NCI-H1436 (cell line): ENCODE results near the gene PARVA.
"Not testable (repeated sequence)": the region's sequence is repeated elsewhere in the genome, so short reads cannot be mapped to it uniquely, and the experiment has no call there.

Source experiments
- DNase-seq: peaks from one replicate; lab custom pipeline; 2025; lab: John Stamatoyannopoulos, UW

PARVA gene, protein sequence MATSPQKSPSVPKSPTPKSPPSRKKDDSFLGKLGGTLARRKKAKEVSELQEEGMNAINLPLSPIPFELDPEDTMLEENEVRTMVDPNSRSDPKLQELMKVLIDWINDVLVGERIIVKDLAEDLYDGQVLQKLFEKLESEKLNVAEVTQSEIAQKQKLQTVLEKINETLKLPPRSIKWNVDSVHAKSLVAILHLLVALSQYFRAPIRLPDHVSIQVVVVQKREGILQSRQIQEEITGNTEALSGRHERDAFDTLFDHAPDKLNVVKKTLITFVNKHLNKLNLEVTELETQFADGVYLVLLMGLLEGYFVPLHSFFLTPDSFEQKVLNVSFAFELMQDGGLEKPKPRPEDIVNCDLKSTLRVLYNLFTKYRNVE

DNA sequence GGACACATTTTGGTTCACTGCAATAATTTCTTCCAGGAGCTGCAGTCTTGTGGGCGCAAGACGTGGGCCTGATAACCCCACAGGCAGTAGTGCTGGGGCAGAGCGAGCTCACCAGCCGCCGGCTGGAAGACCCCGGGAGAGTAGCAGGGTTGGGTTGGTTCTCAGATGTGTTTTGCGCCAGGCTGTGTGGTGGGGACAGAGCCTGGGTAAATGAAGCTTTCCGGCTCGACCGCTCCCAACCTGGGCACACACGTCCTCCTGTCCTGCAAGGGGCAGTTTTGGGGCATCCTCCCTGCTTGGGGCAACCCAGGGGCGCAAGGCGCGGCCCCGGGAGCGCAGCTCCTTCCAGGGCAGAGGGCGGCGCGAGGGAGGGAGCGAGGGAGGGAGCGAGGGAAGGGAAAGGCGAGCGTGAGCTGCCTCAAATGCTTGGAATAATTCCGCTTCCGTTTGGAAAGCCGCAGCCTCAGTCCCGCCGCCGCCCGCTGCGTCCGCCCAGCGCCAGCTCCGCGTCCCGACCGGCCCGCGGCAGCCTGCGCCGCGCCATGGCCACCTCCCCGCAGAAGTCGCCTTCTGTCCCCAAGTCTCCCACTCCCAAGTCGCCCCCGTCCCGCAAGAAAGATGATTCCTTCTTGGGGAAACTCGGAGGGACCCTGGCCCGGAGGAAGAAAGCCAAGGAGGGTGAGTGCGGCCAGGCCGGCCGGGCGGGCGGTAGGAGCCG, at the start of gene PARVA:
Gene PARVA (plus strand): TSS at position 466 of the 718 bp plus-strand sequence. CDS start 77 bp downstream, at position 543.
- DNase-seq: no peak

DNA sequence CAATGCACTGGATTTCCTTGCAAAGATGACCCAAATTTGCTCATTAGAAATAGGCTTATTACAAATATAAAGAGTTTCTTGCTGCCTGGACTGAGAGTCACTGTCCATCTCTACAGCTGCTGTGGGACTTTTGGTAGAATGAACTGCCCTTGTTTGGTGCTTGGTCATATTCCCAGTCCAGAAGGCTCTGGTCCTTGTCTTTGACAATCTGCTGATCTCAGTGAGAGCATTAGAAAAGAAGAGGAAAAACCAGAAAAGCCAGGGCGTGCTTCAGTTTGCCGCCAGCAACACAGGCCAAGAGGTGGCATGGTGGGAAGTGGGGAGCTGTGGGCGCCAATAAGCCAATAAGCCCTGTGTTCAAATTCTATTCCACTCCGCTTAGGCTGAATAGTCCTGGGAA, 48.2 kb upstream of the PARVA start:
- DNase-seq: no peak

DNA sequence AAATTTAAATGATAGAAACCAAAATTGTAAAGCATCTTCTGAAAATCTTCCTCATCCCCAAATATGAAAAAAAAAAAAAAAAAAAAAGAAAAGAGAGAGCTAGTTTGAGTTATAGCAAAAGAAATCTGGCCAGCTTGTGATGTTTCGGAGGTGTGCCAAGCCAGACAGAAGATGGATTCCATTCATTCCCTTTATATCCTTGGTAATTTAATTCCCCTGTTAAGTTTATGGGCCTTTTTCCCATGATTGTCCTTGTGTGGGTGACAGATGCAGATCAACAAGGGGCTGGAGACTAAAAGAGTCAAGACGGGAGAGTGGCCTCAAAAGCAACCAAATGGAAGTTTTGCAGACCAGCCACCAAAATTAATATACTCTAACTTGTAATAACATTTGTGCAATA, 47.6 kb upstream of the PARVA start:
- no peak for DNase-seq

DNA sequence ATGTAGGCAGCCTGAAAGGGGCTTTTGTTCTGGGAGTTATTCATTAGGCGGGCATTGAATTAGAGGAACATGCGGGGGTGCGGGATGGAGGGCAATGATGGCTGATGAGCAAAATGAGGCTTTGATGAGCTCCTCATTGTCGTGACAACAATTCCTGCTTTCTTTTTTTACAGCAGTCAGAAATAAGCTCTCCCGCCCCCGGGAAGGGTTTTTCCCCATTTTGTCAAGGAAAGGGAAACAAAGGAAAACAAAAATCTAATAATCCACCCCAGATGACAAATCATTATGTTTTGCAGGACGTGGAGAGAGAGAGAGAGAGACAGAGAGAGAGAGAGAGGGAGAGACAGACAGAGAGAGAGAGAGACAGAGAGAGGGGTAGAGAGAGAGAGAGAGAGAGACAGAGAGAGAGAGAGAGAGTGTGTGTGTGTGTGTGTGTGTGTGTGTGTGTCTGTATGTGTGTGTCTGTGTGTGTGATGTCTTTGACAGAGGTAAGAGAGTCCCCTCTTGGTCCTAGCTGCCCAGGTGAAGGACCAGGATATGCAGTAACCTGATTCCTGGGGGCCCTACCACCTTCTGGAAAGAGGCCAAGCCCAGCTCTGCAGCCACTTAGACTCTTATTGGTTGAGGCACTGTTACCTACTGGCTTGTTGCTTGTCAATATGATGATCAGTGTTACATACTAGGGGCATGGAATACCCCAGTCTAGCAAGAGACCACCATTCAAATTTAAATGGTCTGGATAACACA, 46.7 kb upstream of the PARVA start:
- DNase-seq: peak; percentile 60

DNA sequence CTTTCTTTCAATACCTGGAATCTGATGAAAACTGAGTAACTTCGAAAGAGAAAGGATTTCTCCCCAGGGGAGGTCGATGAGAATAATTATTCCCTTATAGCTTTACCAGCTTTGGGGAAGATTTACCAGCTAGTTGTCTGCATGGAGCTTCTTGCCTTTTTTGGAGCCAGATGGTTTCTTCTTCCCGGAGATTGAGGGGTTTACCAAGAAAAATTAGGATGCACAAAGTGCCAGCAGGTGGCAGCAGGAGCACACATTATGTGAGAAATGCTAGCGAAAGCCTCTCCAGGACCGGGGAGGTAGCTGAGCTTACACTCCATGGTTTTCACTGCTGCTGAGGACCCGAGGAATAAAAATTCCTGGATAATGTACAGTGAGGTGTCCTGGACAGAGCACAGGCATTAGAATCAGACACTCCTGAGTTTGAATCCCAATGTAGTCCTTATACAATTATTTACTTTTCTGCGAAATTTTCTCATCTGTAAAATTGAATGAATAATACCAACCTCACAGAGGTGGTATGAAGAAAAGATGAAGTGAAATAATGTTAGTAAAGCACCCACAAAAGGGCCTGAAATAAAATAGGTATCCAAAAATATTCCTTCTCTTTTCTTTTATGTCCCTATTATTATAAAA, 46.0 kb upstream of the PARVA start:
- peak; percentile 85 for DNase-seq

DNA sequence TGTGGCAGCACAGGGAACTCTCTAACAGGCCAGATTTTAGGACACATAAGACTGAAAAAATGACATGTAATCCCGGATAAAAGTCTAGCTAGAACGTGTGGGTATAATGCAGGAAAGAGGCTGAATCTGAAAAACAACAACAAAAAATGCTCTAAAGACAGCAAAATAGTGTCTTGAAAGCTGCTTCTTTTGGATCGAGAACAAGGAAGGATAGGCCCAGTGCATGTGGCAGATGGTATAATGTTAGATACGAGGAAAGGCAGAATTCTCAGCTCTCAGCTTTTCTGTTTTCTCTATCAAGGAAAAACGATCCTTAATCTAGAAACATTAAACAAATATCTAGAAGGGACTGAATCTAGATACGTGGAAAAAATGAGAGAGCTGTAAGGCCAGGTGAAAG, 33.8 kb upstream of the PARVA start:
- no peak for DNase-seq

DNA sequence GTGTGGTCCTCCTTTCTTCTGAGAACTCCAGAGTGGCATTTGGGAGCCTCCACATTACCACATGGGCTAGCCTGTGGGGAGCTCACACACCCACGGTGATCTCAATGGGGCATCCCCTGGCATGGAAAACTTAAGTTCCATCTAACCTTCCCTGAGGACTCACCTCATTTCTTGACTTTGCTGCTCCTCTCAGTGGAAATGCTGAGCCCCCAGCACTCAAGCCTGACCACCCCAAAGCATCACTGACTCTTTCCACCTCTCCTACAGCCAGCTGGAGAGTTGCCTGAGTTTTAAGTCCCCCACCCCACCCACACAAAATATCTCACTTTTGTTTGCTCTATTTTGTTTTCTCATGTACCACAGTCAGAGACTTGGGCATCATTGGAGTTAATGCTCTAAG, 23.8 kb upstream of the PARVA start:
- DNase-seq: no peak

DNA sequence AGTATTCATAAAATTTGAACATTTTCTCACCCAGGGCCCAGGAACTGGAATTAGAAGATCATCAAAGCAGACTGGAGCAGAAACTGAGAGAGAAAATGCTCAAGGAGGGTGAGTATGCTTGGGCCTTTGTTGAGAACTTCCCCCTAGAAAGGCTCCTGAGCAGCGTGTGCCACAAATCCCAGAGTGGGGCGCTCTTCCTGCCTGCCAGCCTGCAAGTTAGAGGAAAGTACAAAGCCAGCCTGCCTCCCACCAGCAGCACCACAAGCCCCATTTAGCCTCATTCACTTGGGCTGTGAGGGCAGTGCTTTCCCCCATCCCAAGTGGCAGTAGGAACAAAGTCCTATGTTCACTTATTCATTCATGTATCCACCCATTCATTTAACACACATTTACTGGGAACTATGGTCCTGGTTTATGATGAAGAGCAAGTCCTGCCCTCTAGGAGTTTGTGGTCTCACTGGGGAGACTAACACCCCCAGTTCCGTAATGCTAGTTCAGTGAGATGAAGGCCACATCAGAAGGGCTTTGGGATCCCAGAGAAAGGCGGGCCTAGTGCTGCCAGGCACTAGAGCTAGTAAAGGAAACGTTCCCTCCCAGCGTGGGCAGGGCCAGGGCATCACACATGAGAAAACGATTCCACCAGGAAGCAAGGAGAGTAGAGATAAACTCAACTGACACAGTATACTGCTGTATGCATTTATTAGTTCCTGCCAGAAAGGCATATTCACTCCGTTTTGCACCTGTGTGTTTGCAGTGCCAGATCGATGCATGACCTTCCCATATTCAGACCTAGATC, 22.4 kb upstream of the PARVA start:
- no peak for DNase-seq

DNA sequence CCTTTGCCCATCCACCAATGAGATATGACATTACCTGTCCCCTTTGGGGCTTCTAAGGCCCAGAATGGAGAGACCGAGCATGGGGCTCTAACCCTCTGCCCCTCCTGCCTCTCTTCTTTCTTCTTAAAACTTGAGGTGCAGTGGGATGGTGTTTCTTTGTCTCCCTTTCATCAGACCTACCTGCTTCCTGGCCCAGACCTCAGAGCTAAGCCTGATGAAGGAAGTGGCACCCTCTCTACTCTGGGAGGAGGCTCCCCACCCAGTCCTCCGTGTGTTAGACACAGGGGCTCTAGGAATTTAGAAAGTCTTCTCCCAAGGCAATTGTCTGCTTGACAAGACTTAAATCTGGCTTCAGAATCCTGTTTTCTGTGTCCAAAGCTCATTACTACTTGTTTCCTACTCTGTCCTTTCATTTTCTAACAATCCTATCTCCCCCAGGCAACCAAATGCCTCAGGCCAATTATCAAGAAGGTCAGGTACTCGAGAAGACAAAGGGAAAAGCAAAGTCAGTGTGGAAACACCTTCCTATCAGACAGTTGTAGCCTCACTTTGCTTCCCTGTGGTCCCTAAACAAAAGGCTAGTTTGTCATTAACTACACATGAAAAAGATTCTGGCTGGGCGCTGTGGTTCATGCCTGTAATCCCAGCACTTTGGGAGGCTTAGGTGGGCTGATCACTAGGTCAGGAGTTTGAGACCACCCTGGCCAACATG, 20.3 kb upstream of the PARVA start:
- no peak for DNase-seq

DNA sequence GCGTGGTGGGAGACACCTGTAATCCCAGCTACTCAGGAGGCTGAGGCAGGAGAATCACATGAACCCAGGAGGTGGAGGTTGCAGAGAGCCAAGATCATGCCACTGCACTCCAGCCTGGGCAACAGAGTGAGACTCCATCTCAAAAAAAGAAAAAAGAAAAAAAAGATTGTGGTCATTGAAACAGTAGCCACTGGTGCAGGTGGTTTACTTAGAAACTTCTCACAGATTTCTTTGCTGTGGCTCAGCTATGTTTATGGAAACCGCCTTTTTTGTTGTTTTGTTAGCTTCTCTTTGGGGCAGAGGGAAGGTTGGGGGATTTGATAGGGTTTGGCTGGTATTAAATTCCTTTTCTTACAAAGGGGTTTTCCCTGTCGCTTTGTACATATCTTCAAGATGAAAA, 19.7 kb upstream of the PARVA start:
- DNase-seq: not testable (repeated sequence)

DNA sequence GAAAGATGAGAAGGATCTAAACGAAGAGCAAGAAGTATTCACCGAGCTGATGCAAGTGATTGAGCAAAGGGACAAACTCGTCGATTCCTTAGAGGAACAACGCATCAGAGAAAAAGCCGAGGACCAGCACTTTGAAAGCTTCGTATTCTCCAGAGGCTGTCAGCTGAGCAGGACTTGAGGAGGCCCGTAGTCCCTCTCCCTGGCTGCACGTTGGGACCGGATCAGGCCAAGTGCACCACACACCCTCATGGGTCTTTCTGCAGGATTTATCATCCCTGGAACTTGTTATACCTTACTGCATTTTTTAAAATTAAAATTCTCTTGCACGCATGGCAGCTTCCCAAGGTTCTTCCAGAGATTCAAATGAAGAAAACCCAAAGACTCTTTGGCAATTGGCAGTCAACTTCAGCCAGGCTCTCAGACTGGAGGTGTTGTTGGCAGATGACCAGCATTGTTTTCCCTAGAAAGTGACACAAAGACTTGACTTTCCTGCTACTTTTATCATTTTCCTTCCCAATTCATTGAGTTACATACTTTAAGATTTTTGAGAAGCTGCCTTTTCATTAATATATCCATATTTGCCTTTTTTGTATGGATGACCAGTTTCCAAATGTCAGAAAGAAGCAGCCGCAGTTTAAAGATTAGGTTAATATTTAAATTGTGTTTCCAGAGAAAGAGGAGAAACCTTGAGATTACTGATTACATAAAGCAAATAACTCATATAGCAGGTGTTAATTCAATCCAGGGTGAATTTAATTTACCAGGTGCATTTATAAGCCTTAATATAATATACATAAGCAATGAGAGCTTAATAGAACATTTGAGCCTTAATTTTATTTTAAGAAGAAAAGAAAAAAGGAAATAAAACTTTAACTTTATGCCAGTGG, 18.8 kb upstream of the PARVA start:
- DNase-seq: no peak

DNA sequence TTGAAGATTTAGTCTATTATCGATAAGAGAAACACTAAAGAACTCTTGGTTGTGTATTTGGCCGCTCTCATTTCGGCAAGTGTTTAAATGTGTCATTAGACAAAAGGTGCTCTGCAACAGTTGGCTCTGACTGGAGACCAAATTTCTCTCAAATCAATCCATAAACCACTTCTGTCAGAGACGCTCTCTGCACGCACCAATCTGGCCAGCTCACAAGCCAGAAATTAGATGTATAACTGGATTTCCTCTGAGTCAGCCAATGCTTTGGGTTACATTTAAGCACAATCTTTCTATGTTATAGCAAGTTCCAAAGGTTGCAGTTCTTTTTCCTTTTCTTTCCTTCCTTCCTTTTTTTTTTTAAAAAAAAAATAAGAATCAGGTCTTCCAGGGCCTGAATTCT, 17.6 kb upstream of the PARVA start:
- DNase-seq: no peak

DNA sequence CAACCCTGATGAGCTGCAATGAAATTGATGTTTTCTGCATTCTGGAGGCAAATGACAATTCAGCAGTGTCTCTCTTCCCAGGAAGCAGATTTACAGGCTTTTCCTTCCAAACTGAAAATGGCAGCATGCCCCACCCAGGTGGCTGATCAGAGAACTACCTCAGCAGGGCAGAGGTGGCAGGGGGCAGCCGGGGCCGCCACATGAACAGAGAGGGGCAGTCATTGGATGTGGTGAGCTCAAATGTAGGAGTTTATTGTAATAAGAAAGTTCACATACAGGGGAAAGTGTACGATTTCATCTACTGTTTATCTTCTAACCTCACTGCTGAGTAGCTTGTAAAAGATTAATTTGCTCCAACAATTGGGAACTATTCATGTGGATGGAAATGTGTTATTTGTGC, 15.7 kb upstream of the PARVA start:
- no peak for DNase-seq

DNA sequence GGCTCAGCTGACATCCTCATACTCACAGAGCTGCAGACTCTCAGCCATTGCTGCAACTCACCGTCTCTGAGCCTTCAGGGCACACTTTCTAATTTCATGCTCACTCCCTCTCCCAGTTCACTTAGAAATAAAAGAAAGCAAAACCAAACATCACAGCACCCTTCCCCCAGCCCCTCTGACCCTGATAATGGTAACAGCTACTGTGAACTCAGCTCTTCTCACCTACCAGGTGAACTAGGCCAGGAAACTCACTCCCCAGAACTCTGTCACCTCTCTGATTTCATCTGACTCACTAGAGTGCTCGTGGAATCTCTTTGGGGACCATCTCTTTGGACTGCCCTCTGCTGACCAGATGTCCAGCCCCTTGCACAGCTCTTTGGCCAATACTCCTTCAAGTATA, 14.5 kb upstream of the PARVA start:
- DNase-seq: no peak

DNA sequence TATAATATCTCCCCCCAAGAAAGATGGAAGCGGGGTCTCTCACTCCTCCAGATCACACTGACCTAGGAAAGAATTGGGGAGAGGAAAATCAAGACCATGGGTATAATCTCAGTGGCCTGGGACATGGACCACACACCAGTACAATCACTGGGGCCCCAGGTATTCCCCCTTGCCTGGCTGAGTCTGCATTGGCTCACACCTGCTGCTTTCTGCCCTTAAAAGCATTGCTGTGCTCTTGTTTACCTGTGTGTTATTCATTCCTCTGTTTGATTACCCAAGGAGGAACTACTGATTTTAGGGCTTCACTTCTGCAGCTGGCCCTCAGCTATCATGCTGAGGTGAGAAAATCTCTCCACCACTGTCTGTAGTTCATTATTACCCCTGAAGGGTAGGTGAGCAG, 14.0 kb upstream of the PARVA start:
- DNase-seq: no peak

DNA sequence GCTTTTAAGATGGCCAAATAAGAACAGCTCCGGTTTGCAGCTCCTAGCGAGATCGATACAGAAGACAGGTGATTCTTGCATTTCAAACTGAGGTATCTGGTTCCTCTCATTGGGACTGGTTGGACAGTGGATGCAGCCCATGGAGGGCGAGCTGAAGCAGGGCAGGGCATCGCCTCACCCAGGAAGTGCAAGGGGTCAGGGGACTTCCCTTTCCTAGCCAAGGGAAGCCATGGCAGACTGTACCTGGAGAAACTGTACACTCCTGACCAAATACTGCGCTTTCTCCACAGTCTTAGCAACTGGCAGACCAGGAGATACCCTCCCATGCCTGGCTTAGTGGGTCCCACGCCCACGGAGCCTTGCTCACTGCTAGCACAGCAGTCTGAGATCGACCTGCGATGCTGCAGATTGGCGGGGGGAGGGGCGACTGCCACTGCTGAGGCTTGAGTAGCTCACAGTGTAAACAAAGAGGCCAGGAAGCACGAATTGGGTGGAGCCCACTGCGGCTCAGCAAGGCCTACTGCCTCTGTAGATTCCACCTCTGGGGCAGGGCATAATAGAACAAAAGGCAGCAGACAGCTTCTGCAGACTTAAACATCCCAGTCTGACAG, 11.3 kb upstream of the PARVA start:
- DNase-seq: peak; percentile 61

DNA sequence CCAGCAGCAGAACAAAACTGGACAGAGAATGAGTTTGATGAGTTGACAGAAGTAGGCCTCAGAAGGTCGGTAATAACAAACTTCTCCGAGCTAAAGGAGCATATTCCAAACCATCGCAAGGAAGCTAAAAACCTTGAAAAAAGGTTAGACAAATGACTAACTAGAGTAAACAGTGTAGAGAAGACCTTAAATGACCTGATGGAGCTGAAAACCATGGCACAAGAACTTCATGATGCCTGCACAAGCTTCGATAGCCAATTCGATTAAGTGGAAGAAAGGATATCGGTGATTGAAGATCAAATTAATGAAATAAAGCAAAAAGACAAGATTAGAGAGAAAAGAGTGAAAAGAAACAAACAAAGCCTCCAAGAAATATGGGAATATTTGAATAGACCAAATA, 10.3 kb upstream of the PARVA start:
- not testable (repeated sequence) for DNase-seq

DNA sequence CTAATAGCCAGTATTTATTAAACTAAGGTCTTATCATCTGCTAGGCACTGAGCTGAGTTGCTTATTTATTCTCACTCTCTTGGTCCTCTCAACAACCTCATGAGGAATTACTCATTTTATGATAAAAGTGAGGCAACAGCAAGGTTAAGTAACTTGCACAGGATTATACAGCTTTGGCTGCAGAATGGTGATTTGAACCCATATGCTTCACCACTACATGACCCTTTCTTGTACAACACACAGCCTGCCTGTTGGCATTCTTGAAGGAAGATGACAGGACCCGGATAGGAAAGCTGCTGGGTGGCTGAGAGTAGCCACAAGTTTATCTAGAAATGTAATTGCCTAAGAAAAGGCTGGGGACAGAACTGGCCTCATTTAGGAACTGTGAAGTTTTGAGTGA, 5.3 kb upstream of the PARVA start:
- no peak for DNase-seq

DNA sequence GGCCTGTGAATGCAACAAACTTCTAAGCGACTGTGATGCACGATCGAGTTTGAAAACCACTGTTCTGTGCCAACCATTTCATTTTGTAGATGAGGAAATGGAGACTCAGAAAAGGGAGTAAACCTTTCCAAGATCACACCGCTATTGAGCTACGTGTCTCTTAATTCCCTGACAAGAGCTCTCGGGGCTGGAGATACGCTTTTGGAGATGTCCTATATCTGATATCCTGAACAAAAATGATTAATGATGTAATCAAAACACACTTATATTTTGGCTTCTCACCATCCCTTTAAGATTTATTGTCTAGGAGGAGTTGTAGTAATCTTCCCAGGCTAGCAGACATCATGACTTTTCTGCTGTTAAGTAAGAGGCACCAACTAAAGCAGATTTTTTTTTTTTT, 1.7 kb upstream of the PARVA start:
- no peak for DNase-seq
